Measurements from ENCODE around the gene PTAR1.

GRCh38 chr9:69689991-69690538 is 69.7 kb downstream of the PTAR1 start:
- TF ChIP-seq CTCF (IDR thresholded peaks at IDR 0.05) (no peak), POLR2A (IDR thresholded peaks at IDR 0.05) (no peak), EP300 (IDR thresholded peaks at IDR 0.05) (no peak), POLR2AphosphoS5 (IDR thresholded peaks at IDR 0.05) (no peak)
